ENCODE data around the gene GABRB1. TPM values are rescaled to one million over a fixed set of nuclear protein-coding genes. Genes with fewer than 3 reads are reported as not detected.

Gene GABRB1
- total RNA-seq (2014; rRNA removed) (not detected in 2 replicates), Bru-seq, nascent RNA (percentile 0 among the genes with signal in this experiment), BruChase-seq, experiment 1, labeled RNA remaining after a 6-hour chase (percentile 0 among the genes with signal in this experiment), BruChase-seq, experiment 2, labeled RNA remaining after a 2-hour chase (not detected)
- long read RNA-seq, result 0 reads

DNA sequence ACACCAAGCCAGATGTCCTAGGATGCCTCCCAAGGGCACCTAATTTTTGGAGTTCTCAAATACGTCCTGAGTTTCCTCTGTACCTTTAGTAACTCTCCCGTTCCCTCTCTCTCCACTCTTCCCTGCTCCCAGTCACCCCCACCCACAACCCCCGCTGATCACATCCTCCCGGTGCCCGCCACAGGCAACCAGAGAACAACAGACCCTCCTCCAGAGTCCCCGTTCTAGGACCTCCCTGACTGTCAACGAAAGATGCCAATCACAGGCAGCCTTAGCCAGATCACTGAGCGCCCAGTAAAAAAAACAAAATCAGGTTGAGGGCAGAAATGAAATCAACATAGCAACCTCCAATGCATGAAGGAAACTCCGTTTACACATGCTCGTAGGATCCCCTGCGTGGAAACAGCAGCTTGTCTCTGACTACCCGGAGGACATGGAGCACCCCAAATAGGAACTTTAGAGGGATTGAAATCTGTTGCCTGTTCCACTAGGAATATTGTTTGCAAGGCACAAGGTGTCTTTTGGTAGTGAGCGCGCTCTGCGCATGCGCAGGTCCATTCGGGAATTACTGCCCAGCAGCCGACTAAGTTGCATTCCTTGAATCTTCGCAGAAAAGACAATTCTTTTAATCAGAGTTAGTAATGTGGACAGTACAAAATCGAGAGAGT, at the start of gene GABRB1:
Gene GABRB1 (plus strand): TSS at position 557 of the 668 bp plus-strand sequence.
- Histone ChIP-seq H3K79me2 (ENCODE audit: low read length) (no peaks in the 10 kb centered on the region), H3K9me2 (replicated peaks; ENCODE audit: low read length) (no peaks in the 10 kb centered on the region), H3K27me3 (ENCODE audit: low read length) (peaks cover 34% of the 10 kb centered on the region), H2AFZ (ENCODE audit: low read length) (no peak within 1 kb of the TSS), H3K36me3 (ENCODE audit: low read depth, low read length) (no peaks in the 10 kb centered on the region), H3K9ac (ENCODE audit: low read length) (no peak within 1 kb of the TSS), H3K9me3 (ENCODE audit: low read length) (no peaks in the 10 kb centered on the region), H4K20me1 (ENCODE audit: low read length) (no peaks in the 10 kb centered on the region), H3K27ac (ENCODE audit: low read length) (no peak within 1 kb of the TSS), H3K4me1 (ENCODE audit: insufficient read depth, low read length) (no peaks in the 10 kb centered on the region), H3K4me3 (ENCODE audit: low read length) (no peak within 1 kb of the TSS), H3K4me2 (ENCODE audit: low read length) (no peak within 1 kb of the TSS), H3F3A (ENCODE audit: low read length, unreplicated experiment) (no peaks in the 10 kb centered on the region)
- CTCF ChIA-PET, result no interaction called here
- ATAC-seq (no peak), DNase-seq (no peak)
- intact Hi-C loops (cut with micrococcal nuclease), result no loop called here
- POLR2A ChIA-PET (ENCODE audit: unreplicated experiment), result no interaction called here
- no TSS peak for BruUV-seq (replicated peaks)
- no peak for TF ChIP-seq EZH2 (IDR thresholded peaks at IDR 0.05; ENCODE audit: low read length, unreplicated experiment)
- TF ChIP-seq EZH2phosphoT487 (IDR thresholded peaks at IDR 0.05; ENCODE audit: borderline replicate concordance, low read length), result no peak
- TF ChIP-seq, protein P1, sequence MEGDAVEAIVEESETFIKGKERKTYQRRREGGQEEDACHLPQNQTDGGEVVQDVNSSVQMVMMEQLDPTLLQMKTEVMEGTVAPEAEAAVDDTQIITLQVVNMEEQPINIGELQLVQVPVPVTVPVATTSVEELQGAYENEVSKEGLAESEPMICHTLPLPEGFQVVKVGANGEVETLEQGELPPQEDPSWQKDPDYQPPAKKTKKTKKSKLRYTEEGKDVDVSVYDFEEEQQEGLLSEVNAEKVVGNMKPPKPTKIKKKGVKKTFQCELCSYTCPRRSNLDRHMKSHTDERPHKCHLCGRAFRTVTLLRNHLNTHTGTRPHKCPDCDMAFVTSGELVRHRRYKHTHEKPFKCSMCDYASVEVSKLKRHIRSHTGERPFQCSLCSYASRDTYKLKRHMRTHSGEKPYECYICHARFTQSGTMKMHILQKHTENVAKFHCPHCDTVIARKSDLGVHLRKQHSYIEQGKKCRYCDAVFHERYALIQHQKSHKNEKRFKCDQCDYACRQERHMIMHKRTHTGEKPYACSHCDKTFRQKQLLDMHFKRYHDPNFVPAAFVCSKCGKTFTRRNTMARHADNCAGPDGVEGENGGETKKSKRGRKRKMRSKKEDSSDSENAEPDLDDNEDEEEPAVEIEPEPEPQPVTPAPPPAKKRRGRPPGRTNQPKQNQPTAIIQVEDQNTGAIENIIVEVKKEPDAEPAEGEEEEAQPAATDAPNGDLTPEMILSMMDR (conservative IDR thresholded peaks at IDR 0.05; ENCODE audit: low read depth, low read length), result no peak

DNA sequence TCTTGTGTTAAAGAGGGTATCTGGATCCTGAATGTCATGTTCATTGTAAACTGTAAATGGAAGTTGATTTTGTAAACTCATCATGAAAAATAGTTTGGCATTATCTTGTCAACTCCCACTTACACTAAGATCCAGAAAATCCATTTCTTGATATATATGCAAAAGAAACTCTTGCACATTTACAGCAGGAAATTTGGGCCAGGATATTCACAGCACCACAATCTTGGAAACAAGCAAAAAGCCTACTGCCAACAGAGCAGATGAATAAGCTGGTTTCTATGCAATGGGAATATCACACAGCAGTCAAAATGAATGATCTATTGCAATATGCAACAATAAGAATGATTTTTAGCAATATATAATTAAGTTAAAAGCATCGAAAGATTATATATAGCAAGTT, 46.6 kb upstream of the GABRB1 start:
- no TSS peak for BruUV-seq (replicated peaks)
- H3K9ac ChIP-seq (ENCODE audit: low read length), result no peak overlapping the region
- no peak overlapping the region for H2AFZ ChIP-seq (ENCODE audit: low read length)
- H4K20me1 ChIP-seq (ENCODE audit: low read length), result no peaks in the 10 kb centered on the region
- no peak overlapping the region for H3K4me3 ChIP-seq (ENCODE audit: low read length)
- H3K9me2 ChIP-seq (replicated peaks; ENCODE audit: low read length), result no peaks in the 10 kb centered on the region
- no peaks in the 10 kb centered on the region for H3F3A ChIP-seq (ENCODE audit: low read length, unreplicated experiment)
- H3K4me2 ChIP-seq (ENCODE audit: low read length), result no peak overlapping the region
- POLR2A ChIA-PET (ENCODE audit: unreplicated experiment), result no interaction called here
- intact Hi-C loops (cut with micrococcal nuclease), result no loop called here
- TF ChIP-seq EZH2 (IDR thresholded peaks at IDR 0.05; ENCODE audit: low read length, unreplicated experiment), result no peak
- TF ChIP-seq, protein P1 (conservative IDR thresholded peaks at IDR 0.05; ENCODE audit: low read depth, low read length), result no peak
- no peak for TF ChIP-seq EZH2phosphoT487 (IDR thresholded peaks at IDR 0.05; ENCODE audit: borderline replicate concordance, low read length)
- no peak for ATAC-seq
- no peak for DNase-seq
- 0 out of 2 replicates have a peak, but pooled peaks cover 6% of the 10 kb centered on the region for H3K27me3 ChIP-seq (ENCODE audit: low read length)
- H3K27ac ChIP-seq (ENCODE audit: low read length), result no peak overlapping the region
- H3K4me1 ChIP-seq (ENCODE audit: insufficient read depth, low read length), result no peaks in the 10 kb centered on the region
- CTCF ChIA-PET, result no interaction called here
- H3K79me2 ChIP-seq (ENCODE audit: low read length), result no peaks in the 10 kb centered on the region
- no peaks in the 10 kb centered on the region for H3K9me3 ChIP-seq (ENCODE audit: low read length)
- no peaks in the 10 kb centered on the region for H3K36me3 ChIP-seq (ENCODE audit: low read depth, low read length)
